ENCODE data around the gene HSPA4L.

Gene HSPA4L

GRCh38 chr4:127828121-127828520 lies 46.0 kb downstream of the HSPA4L start:
- peaks cover 10% of the 10 kb centered on the region for H3K4me1 ChIP-seq (ENCODE audit: control insufficient read depth, low read length)
- TF ChIP-seq EZH2phosphoT487 (IDR thresholded peaks at IDR 0.05; ENCODE audit: borderline replicate concordance, low read length) (no peak), CTCF (IDR thresholded peaks at IDR 0.05; ENCODE audit: low read depth, low read length, poor library complexity, severe bottlenecking) (no peak)
- no peaks in the 10 kb centered on the region for H3K9me2 ChIP-seq (replicated peaks; ENCODE audit: control insufficient read depth, low read length)
- no peaks in the 10 kb centered on the region for H3K36me3 ChIP-seq (ENCODE audit: control insufficient read depth, low read length)
- H3K27ac ChIP-seq (ENCODE audit: low read depth, low read length) = no peak overlapping the region
- H3K27me3 ChIP-seq (ENCODE audit: control insufficient read depth, low read length) = no peaks in the 10 kb centered on the region
- H3F3A ChIP-seq (ENCODE audit: control insufficient read depth, insufficient read depth) = no peaks in the 10 kb centered on the region
- no peaks in the 10 kb centered on the region for H3K79me2 ChIP-seq (ENCODE audit: control insufficient read depth, low read length)
- no peak overlapping the region for H3K4me2 ChIP-seq (ENCODE audit: low read length)
- H3K4me3 ChIP-seq (ENCODE audit: low read length) = no peak overlapping the region
- H4K20me1 ChIP-seq (ENCODE audit: control insufficient read depth, insufficient read depth, low read depth, low read length) = no peaks in the 10 kb centered on the region
- H3K9me3 ChIP-seq (ENCODE audit: control insufficient read depth, insufficient read depth, low read length) = no peaks in the 10 kb centered on the region

GRCh38 chr4:127829014-127829413 lies 46.9 kb downstream of the HSPA4L start:
- H3K4me2 ChIP-seq (ENCODE audit: low read length) = no peak overlapping the region

GRCh38 chr4:127832585-127832984 lies 50.5 kb downstream of the HSPA4L start:
- Histone ChIP-seq H3K27me3 (ENCODE audit: control insufficient read depth, low read length) (no peaks in the 10 kb centered on the region), H3K4me1 (ENCODE audit: control insufficient read depth, low read length) (peaks cover 7% of the 10 kb centered on the region), H3K79me2 (ENCODE audit: control insufficient read depth, low read length) (no peaks in the 10 kb centered on the region), H3K36me3 (ENCODE audit: control insufficient read depth, low read length) (no peaks in the 10 kb centered on the region), H3F3A (ENCODE audit: control insufficient read depth, insufficient read depth) (no peaks in the 10 kb centered on the region), H3K9me3 (ENCODE audit: control insufficient read depth, insufficient read depth, low read length) (no peaks in the 10 kb centered on the region), H3K27ac (ENCODE audit: low read depth, low read length) (no peak overlapping the region), H3K4me3 (ENCODE audit: low read length) (no peak overlapping the region), H3K9me2 (replicated peaks; ENCODE audit: control insufficient read depth, low read length) (no peaks in the 10 kb centered on the region), H3K4me2 (ENCODE audit: low read length) (no peak overlapping the region), H4K20me1 (ENCODE audit: control insufficient read depth, insufficient read depth, low read depth, low read length) (no peaks in the 10 kb centered on the region)
- no peak for TF ChIP-seq EZH2phosphoT487 (IDR thresholded peaks at IDR 0.05; ENCODE audit: borderline replicate concordance, low read length)
- no peak for TF ChIP-seq CTCF (IDR thresholded peaks at IDR 0.05; ENCODE audit: low read depth, low read length, poor library complexity, severe bottlenecking)

More at GRCh38 chr4:127829014-127829413, 46.9 kb downstream of the HSPA4L start:
- Histone ChIP-seq H3K36me3 (ENCODE audit: control insufficient read depth, low read length) (no peaks in the 10 kb centered on the region), H3F3A (ENCODE audit: control insufficient read depth, insufficient read depth) (no peaks in the 10 kb centered on the region), H3K27me3 (ENCODE audit: control insufficient read depth, low read length) (no peaks in the 10 kb centered on the region), H4K20me1 (ENCODE audit: control insufficient read depth, insufficient read depth, low read depth, low read length) (no peaks in the 10 kb centered on the region), H3K9me2 (replicated peaks; ENCODE audit: control insufficient read depth, low read length) (no peaks in the 10 kb centered on the region), H3K4me1 (ENCODE audit: control insufficient read depth, low read length) (peaks cover 10% of the 10 kb centered on the region), H3K27ac (ENCODE audit: low read depth, low read length) (no peak overlapping the region), H3K79me2 (ENCODE audit: control insufficient read depth, low read length) (no peaks in the 10 kb centered on the region), H3K4me3 (ENCODE audit: low read length) (no peak overlapping the region), H3K9me3 (ENCODE audit: control insufficient read depth, insufficient read depth, low read length) (no peaks in the 10 kb centered on the region)
- TF ChIP-seq EZH2phosphoT487 (IDR thresholded peaks at IDR 0.05; ENCODE audit: borderline replicate concordance, low read length) = no peak
- TF ChIP-seq CTCF (IDR thresholded peaks at IDR 0.05; ENCODE audit: low read depth, low read length, poor library complexity, severe bottlenecking) = no peak

Data from DOHH2 (cell line).